Transverse colon (tissue), 4 donors: ENCODE data around the gene TUBA8. TPM values are rescaled to one million over a fixed set of nuclear protein-coding genes. Genes with fewer than 3 reads are reported as not detected.
A peak's percentile ranks its signal among the peaks of the same experiment; 100 is the strongest.
"Not testable (repeated sequence)": the region's sequence is repeated elsewhere in the genome, so short reads cannot be mapped to it uniquely, and the experiment has no call there.

ENCODE experiments used
- DNase-seq: peaks from one replicate; pipeline ENCODE4 v3.0.0-alpha.2; 2019
- H3K27ac ChIP-seq, 4 donors: fragments of 200-600 bp; sonication (generic); 2 replicates each; pipeline ENCODE4 v1.5.1; 2016 to 2018; ENCODE audit warnings: inconsistent platforms in 4 of 4
- H3K27me3 ChIP-seq: fragments of 200-600 bp; sonication (generic); 2 replicates; pipeline ENCODE4 v1.5.1; 2017; ENCODE audit warnings: inconsistent platforms
- H3K36me3 ChIP-seq, 4 donors: fragments of 200-600 bp; sonication (generic); 2 replicates each; pipeline ENCODE4 v1.5.1; 2017 to 2019; ENCODE audit warnings: inconsistent platforms in 4 of 4
- H3K4me1 ChIP-seq, 4 donors: fragments of 200-600 bp; sonication (generic); 2 replicates each; pipeline ENCODE4 v1.5.1; 2017 to 2020; ENCODE audit warnings: inconsistent platforms in 4 of 4
- H3K4me3 ChIP-seq, 4 donors: fragments of 200-600 bp; sonication (generic); 1 replicate in 1 of 4; 2 replicates in 3 of 4; pipeline versions ENCODE4 v1.5.1 to v1.6.1; 2017 to 2019; ENCODE audit warnings: inconsistent platforms in 4 of 4
- H3K9me3 ChIP-seq, 2 donors: fragments of 200-600 bp; sonication (generic); 2 replicates each; pipeline ENCODE4 v1.5.1; 2017 to 2019; ENCODE audit warnings: inconsistent platforms in 2 of 2
- EP300 ChIP-seq: sonication (generic); formaldehyde crosslinking; IDR thresholded peaks from one replicate; pipeline ENCODE4 v1.6.1; 2017; ENCODE audit warnings: antibody characterized with exemption, low read depth
- POLR2A ChIP-seq: fragments of 450-650 bp; IDR thresholded peaks from one replicate; pipeline ENCODE4 v1.6.1; 2016; ENCODE audit warnings: antibody characterized with exemption, mild to moderate bottlenecking, moderate library complexity
- POLR2AphosphoS5 ChIP-seq, 3 donors: sonication (generic); formaldehyde crosslinking; IDR thresholded peaks; one replicate each; pipeline ENCODE4 v1.6.1; 2016; ENCODE audit warnings: antibody characterized with exemption in 3 of 3
- WGBS, 2 donors: methylation state at CpG; one replicate each; pipeline ENCODE4 v1.1.5; 2018; ENCODE audit warnings: low coverage in 1 of 2; 5-methylcytosine and 5-hydroxymethylcytosine counted together
- in situ Hi-C, 4 donors: fragments of 200-750 bp; cut with MboI; loops; one replicate each; pipeline versions ENCODE4 v1.15.0 to v1.15.1; 2017; ENCODE audit warnings: low sequenced_read_pairs in 3 of 4, low pct_ligation_motif_present in 1 of 4, low pct_unique_long_range_greater_than_20kb in 1 of 4
- intact Hi-C: fragments of 100-400 bp; cut with DNase I; formaldehyde crosslinking; loops from one replicate; pipeline ENCODE4 v1.15.1; 2023; ENCODE audit warnings: low total_unique reads
- total RNA-seq, 4 donors: library from RNA; depleted of rRNA; stranded (reverse); fragments of >200 nt; gene quantifications; one replicate each; pipeline ENCODE4 v1.1.0, GENCODE V29; 2016
- TF ChIP-seq, protein P1 (sequence below), 5 experiments: fragments of 200-600 bp in 3 of 5; fragments of 450-650 bp in 2 of 5; sonication (generic) in 3 of 5; IDR thresholded peaks; 1 replicate in 2 of 5; 2 replicates in 3 of 5; pipeline ENCODE4 v1.5.1; 2016 to 2017; ENCODE audit warnings: antibody characterized with exemption in 5 of 5, inconsistent platforms in 3 of 5, mild to moderate bottlenecking in 2 of 5, moderate library complexity in 1 of 5

Gene TUBA8
- total RNA-seq, 4 donors from 2014 or later = 1.4 to 3.0 (median 2.0) TPM; not detected in 1

- Histone ChIP-seq H3K27ac (no peak overlapping the region), H3K9me3 (no peaks in the 10 kb centered on the region), H3K27me3 (no peaks in the 10 kb centered on the region), H3K4me3 (no peak overlapping the region), H3K36me3 (no peaks in the 10 kb centered on the region), H3K4me1 (peaks cover 0 to 16% (median 11%) of the 10 kb centered on the region in 4 donors)
- intact Hi-C loops (no loop called here), in situ Hi-C loops (no loop called here)
- DNase-seq = no peak
- WGBS, 2 donors = 92% methylated on average over 11 to 17 of the region's 17 CpGs
- TF ChIP-seq POLR2A = no peak
- no peak for TF ChIP-seq POLR2AphosphoS5 (IDR thresholded peaks at IDR 0.05)
- TF ChIP-seq, protein P1, sequence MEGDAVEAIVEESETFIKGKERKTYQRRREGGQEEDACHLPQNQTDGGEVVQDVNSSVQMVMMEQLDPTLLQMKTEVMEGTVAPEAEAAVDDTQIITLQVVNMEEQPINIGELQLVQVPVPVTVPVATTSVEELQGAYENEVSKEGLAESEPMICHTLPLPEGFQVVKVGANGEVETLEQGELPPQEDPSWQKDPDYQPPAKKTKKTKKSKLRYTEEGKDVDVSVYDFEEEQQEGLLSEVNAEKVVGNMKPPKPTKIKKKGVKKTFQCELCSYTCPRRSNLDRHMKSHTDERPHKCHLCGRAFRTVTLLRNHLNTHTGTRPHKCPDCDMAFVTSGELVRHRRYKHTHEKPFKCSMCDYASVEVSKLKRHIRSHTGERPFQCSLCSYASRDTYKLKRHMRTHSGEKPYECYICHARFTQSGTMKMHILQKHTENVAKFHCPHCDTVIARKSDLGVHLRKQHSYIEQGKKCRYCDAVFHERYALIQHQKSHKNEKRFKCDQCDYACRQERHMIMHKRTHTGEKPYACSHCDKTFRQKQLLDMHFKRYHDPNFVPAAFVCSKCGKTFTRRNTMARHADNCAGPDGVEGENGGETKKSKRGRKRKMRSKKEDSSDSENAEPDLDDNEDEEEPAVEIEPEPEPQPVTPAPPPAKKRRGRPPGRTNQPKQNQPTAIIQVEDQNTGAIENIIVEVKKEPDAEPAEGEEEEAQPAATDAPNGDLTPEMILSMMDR (IDR thresholded peaks at IDR 0.05) = no peak
- TF ChIP-seq EP300 = no peak
Measured at GRCh38 chr22:18148293-18148965, 37.8 kb downstream of the TUBA8 start.

- H3K4me3 ChIP-seq = no peak overlapping the region
- peak overlapping the region in 1 of 4 donors; percentile 25 for H3K27ac ChIP-seq
- no peak for TF ChIP-seq EP300
- TF ChIP-seq, protein P1 (IDR thresholded peaks at IDR 0.05) = no peak
- TF ChIP-seq POLR2A = no peak
- TF ChIP-seq POLR2AphosphoS5 (IDR thresholded peaks at IDR 0.05) = no peak
- 75 to 93% methylated on average over 7 to 8 of the region's 8 CpGs for WGBS, 2 donors
- intact Hi-C loops = no loop called here
- no peak for DNase-seq
- peaks cover 0 to 22% (median 13%) of the 10 kb centered on the region in 4 donors for H3K4me1 ChIP-seq
- no peaks in the 10 kb centered on the region for H3K36me3 ChIP-seq
- H3K9me3 ChIP-seq = no peaks in the 10 kb centered on the region
- no peaks in the 10 kb centered on the region for H3K27me3 ChIP-seq
- in situ Hi-C loops = no loop called here
Measured at GRCh38 chr22:18152519-18152918, 41.9 kb downstream of the TUBA8 start.

DNA sequence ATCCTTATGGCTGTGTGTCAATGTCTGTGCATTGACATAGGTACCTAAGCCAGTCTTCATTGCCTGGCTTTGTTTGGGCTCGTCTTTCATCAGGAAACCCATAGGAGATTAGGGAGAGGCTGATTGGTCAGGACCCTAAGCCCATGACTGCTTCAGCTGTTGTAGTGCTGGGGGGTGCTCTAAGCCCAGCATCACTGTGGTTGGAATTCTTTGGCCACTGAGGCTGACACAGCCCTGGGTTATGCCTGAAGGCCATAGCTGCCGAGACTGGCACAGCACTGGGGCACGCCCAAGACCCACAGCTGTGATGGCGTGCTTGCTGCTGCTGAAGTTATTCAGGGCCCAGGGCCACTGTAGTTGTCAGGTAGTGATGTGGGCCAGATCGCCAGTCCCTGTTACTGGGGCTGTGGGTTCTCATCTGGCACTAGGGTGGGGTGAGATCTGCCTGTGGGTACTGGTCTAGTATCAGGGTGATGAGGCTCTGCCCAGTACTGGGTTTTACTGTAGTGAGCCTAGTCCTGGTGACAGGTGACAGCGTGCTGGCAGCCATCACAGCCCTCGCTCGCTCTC, 44.3 kb downstream of the TUBA8 start:
- DNase-seq = no peak
- WGBS, 2 donors = 98% methylated on average over 8 of the region's 8 CpGs; no CpG with 5 or more reads in 1 of the 2 donors
- no peaks in the 10 kb centered on the region for H3K36me3 ChIP-seq
- in situ Hi-C loops (no loop called here), intact Hi-C loops (no loop called here)
- H3K27me3 ChIP-seq = no peaks in the 10 kb centered on the region
- no peak overlapping the region for H3K27ac ChIP-seq
- no peak overlapping the region for H3K4me3 ChIP-seq
- H3K4me1 ChIP-seq = peaks cover 0 to 20% (median 6%) of the 10 kb centered on the region in 4 donors
- TF ChIP-seq POLR2A = no peak
- TF ChIP-seq POLR2AphosphoS5 (IDR thresholded peaks at IDR 0.05) = no peak
- TF ChIP-seq, protein P1 (IDR thresholded peaks at IDR 0.05) = no peak
- no peak for TF ChIP-seq EP300
- no peaks in the 10 kb centered on the region for H3K9me3 ChIP-seq

GRCh38 chr22:18155546-18155945, 44.9 kb downstream of the TUBA8 start:
- WGBS, 2 donors = 98% methylated on average over 32 of the region's 34 CpGs; no CpG with 5 or more reads in 1 of the 2 donors
- DNase-seq, H3K9me3 ChIP-seq, H3K27me3 ChIP-seq, H3K4me3 ChIP-seq, H3K36me3 ChIP-seq, intact Hi-C loops, H3K27ac ChIP-seq, in situ Hi-C loops: not testable (repeated sequence)
- peaks cover 0 to 16% (median 4%) of the 10 kb centered on the region in 4 donors for H3K4me1 ChIP-seq
